ENCODE results near the gene KHDC4. TPM values are rescaled to one million over a fixed set of nuclear protein-coding genes. Genes with fewer than 3 reads are reported as not detected.

KHDC4 gene
- total and polyA plus RNA-seq, 9 donors = 24.5 to 38.0 (median 30.0) TPM

DNA sequence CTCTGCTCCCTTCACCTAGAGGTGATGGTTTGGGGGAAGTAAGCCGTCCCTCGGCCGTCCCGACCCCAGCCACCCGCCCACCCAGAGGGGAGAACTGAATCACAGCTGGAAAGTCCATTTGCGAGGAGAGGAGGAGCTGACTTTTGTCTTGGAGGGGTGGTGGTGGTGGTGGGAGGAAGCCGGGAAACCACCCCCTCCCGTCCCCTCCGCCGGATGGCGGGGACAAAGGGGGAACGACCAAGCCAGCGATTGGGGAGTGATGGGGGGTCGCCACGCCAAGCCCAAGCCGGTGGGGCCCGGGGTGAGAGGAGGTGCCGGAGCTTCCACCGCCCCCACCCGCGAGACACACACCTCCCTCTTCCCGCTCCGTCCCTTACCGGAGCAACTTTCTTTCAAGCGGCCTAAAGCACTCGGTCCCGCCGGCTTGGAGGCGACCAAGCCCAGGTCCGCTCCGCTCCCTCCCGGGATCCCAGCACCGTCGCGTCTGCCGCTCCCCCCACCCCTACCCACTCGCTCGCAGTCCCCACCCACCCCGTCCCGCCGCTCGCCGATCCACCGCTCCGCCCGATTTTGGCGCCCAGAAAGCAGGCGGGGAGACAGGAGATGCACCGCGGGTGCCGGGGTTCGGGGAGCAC, 43.6 kb upstream of the KHDC4 start:
- Histone ChIP-seq H3K27me3 (ENCODE audit: control insufficient read depth, insufficient read depth, low read length) (no peaks in the 10 kb centered on the region), H3K4me3 (ENCODE audit: low read length) (peak overlapping the region; percentile 93), H3K27ac (ENCODE audit: low read length) (peak overlapping the region; percentile 97), H3K36me3 (ENCODE audit: control insufficient read depth, insufficient read depth, low read length) (peaks cover 19% of the 10 kb centered on the region), H3K9me3 (replicated peaks; ENCODE audit: control insufficient read depth, low read depth, low read length) (no peaks in the 10 kb centered on the region), H3K4me1 (ENCODE audit: control insufficient read depth, insufficient read depth, low read length) (peaks cover 87% of the 10 kb centered on the region)
- WGBS (ENCODE audit: insufficient coverage) = 0% methylated on average over 35 of the region's 52 CpGs
- DNase-seq = peak; percentile 79

DNA sequence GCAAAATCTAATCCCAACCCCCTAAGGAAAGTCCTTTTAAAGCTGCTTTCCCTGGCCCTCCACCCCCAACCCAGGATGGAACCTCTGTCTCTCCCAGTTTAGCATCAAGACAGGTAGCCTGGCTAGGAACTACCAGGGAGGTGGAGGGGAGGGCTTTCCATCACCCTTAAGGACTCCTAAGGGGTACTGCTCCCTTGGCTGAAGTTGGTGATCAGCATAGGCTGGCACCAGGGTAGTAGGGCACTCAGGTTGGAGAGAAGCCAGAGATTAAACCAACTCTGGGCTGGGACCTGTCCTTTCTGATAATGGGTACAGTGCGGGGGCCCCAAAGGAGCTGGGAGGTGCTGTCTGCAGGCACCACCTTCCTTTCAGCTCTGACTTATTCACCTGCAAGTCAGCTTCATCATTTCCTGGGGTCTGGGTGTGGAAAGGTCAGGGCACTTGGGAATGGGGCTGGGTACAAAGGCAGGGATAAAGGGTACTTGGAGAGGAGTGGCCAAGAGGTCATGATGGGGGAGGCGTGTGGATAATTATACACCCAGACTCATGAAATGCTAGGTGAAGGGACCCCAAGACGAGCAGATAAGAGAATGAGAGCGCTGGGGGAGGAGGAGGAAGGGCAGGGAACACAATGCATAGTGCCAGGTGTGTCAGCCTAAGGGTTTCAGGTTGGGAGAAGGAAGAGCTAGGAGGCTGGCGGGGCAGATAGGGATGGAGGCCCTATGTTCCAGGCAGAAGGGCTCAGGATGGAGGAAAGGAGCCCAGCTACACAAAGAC, 42.9 kb upstream of the KHDC4 start:
- Histone ChIP-seq H3K4me3 (ENCODE audit: low read length) (peak overlapping the region; percentile 93), H3K9me3 (replicated peaks; ENCODE audit: control insufficient read depth, low read depth, low read length) (no peaks in the 10 kb centered on the region), H3K27ac (ENCODE audit: low read length) (peak overlapping the region; percentile 97), H3K27me3 (ENCODE audit: control insufficient read depth, insufficient read depth, low read length) (no peaks in the 10 kb centered on the region), H3K36me3 (ENCODE audit: control insufficient read depth, insufficient read depth, low read length) (peaks cover 25% of the 10 kb centered on the region), H3K4me1 (ENCODE audit: control insufficient read depth, insufficient read depth, low read length) (peaks cover 87% of the 10 kb centered on the region)
- peak; percentile 27 for DNase-seq
- 5% methylated on average over 4 of the region's 5 CpGs for WGBS (ENCODE audit: insufficient coverage)

DNA sequence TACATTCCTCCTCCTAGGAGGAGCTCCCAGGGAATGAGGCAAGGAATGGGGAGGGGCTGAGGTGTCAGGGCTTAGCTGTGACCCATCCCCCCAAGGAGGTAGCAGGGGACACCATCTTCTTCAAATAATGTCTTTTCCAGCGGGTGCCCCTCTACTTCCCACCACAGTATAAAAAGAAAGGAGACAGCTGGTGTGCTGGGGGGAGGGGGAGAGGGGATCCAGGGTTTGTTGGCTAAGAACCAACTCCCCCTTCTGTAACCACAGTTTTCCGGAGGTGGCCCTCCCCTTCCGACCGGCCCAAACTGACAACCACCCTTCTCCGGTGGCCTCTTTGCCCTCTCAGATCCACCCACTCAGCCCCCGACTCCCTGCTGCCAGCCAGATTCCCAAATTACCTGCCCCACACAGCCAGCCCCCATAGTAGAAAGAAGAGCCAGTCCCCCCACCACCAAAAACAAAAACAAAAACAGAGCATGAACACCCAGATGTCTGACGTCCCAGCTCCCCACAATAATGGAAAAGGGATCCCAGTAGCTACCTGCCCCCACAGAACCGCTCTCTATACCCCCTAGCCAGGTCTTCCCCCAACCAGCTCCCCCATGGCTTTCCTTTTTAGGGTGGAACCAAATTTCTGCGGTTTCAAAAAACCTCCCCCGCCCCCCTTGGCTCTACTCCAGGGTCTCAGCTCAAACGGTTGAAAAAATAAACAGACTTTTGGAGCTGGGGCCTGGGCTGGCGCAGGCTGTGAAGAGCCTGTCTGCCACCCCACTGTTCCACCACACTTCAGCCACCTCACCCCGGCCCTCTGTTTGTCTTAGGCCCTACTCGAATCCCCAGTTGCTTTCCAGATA, 42.1 kb upstream of the KHDC4 start:
- Histone ChIP-seq H3K9me3 (replicated peaks; ENCODE audit: control insufficient read depth, low read depth, low read length) (no peaks in the 10 kb centered on the region), H3K27me3 (ENCODE audit: control insufficient read depth, insufficient read depth, low read length) (no peaks in the 10 kb centered on the region), H3K27ac (ENCODE audit: low read length) (peak overlapping the region; percentile 97), H3K4me1 (ENCODE audit: control insufficient read depth, insufficient read depth, low read length) (peaks cover 87% of the 10 kb centered on the region), H3K36me3 (ENCODE audit: control insufficient read depth, insufficient read depth, low read length) (peaks cover 26% of the 10 kb centered on the region), H3K4me3 (ENCODE audit: low read length) (peak overlapping the region; percentile 93)
- DNase-seq = peak; percentile 87
- WGBS (ENCODE audit: insufficient coverage) = 2% methylated on average over 7 of the region's 14 CpGs

DNA sequence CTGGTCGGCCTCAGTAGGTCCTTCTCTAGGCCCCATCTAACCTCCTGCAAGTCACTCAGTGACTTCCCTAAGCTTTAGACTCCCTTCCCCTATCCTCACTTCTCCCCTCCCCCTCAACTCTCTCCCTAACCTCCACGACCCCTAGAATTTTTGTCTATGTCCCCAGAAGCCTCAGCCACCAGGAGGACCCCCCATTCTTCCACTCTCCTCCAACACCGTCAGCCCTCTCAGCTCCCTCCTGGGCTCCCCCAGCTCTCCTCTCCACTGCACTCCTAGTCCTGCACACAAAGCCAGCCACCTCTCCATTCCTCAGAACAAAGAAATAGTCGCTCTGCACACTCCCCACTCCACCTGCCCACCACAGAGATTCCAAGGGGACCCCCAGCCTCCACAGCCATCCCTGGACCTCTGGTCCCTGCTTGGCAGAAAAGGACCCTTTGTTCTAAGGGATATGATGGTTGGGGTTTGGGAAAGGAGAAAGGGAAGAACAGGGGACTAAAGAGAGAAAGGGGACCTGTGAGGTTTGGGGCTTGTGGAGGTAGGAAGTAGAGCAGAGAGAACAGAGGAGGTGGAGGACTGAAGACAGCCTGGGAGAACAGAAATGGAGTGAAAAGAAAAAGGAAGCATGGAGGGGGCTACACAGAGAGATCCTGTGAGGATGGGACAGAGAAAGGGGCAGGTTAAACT, 41.3 kb upstream of the KHDC4 start:
- no peak for DNase-seq
- H3K27me3 ChIP-seq (ENCODE audit: control insufficient read depth, insufficient read depth, low read length) = no peaks in the 10 kb centered on the region
- peaks cover 27% of the 10 kb centered on the region for H3K36me3 ChIP-seq (ENCODE audit: control insufficient read depth, insufficient read depth, low read length)
- peaks cover 87% of the 10 kb centered on the region for H3K4me1 ChIP-seq (ENCODE audit: control insufficient read depth, insufficient read depth, low read length)
- peak overlapping the region; percentile 97 for H3K27ac ChIP-seq (ENCODE audit: low read length)
- WGBS (ENCODE audit: insufficient coverage) = 11% methylated on average over 4 of the region's 4 CpGs
- H3K4me3 ChIP-seq (ENCODE audit: low read length) = peak overlapping the region; percentile 93
- H3K9me3 ChIP-seq (replicated peaks; ENCODE audit: control insufficient read depth, low read depth, low read length) = no peaks in the 10 kb centered on the region

DNA sequence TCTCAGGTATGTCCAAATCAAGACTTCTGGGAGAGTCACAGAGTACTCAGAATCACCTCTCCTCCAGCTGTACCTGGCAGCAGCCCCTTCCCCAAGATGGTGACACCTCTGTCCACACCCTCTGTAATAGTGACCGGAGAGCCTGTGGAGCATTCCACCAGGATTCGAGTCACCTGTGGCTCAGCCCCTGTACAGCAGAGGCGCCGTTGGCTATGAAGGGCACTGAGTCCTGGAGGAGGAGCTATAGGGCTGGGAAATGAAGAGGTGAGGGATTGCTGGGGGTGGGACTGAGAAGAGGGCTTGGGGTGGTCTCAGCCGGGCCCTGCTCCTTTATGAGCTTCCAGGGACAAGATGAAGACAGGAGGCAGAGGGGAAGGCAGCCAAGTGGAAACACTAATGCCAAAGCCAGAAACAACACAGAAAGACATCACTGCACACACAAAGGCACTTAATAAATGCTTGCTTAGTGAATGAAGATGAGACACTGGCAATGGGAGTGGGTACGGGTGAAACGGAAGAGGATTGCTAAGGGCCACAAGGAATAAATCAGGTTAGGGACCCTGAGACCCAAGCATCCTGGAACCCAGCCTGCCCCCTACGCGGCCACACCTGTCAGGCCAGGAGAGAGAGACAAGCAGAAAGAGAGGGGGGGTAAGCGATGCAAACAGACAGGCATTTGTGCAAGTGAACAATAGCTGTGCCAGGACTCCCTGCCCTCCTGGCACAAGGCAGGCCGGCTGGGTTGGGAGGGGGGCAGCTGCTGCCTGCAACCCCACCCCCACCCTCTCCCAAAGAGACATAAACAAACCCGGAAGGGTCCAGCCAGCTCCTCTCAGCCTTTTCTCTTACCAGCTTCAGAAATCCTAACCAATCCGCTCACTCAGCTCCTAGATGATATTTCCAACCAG, 40.2 kb upstream of the KHDC4 start:
- peak overlapping the region; percentile 93 for H3K4me3 ChIP-seq (ENCODE audit: low read length)
- no peaks in the 10 kb centered on the region for H3K9me3 ChIP-seq (replicated peaks; ENCODE audit: control insufficient read depth, low read depth, low read length)
- WGBS (ENCODE audit: insufficient coverage) = 31% methylated on average over 9 of the region's 13 CpGs
- peaks cover 87% of the 10 kb centered on the region for H3K4me1 ChIP-seq (ENCODE audit: control insufficient read depth, insufficient read depth, low read length)
- peaks cover 37% of the 10 kb centered on the region for H3K36me3 ChIP-seq (ENCODE audit: control insufficient read depth, insufficient read depth, low read length)
- DNase-seq = peak; percentile 78
- H3K27me3 ChIP-seq (ENCODE audit: control insufficient read depth, insufficient read depth, low read length) = no peaks in the 10 kb centered on the region
- peak overlapping the region; percentile 97 for H3K27ac ChIP-seq (ENCODE audit: low read length)

DNA sequence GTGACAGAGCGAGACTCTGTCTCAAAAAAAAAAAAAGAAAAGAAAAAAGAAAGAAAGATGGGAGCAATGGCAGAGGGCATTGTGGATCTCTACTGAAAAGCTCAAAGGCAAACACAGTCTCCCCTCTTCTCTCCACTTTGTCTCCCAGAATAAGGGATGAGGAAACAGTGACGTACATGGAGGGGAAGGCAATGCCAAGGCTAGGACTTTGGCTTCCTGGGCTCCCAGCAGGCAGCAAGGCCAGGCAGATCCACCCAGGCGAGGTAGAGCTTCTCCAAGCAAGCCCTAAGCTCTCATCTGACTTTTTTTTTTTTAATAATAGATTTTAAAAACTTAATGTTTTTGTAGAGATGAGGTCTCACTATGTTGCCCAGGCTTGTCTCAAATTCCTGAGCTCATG, 39.5 kb upstream of the KHDC4 start:
- H3K4me3 ChIP-seq (ENCODE audit: low read length) = no peak overlapping the region
- no peak for DNase-seq
- H3K36me3 ChIP-seq (ENCODE audit: control insufficient read depth, insufficient read depth, low read length) = peaks cover 44% of the 10 kb centered on the region
- peaks cover 87% of the 10 kb centered on the region for H3K4me1 ChIP-seq (ENCODE audit: control insufficient read depth, insufficient read depth, low read length)
- no peaks in the 10 kb centered on the region for H3K9me3 ChIP-seq (replicated peaks; ENCODE audit: control insufficient read depth, low read depth, low read length)
- no CpG with 5 or more reads among the region's 3 CpGs for WGBS (ENCODE audit: insufficient coverage)
- no peaks in the 10 kb centered on the region for H3K27me3 ChIP-seq (ENCODE audit: control insufficient read depth, insufficient read depth, low read length)
- peak overlapping the region; percentile 97 for H3K27ac ChIP-seq (ENCODE audit: low read length)

DNA sequence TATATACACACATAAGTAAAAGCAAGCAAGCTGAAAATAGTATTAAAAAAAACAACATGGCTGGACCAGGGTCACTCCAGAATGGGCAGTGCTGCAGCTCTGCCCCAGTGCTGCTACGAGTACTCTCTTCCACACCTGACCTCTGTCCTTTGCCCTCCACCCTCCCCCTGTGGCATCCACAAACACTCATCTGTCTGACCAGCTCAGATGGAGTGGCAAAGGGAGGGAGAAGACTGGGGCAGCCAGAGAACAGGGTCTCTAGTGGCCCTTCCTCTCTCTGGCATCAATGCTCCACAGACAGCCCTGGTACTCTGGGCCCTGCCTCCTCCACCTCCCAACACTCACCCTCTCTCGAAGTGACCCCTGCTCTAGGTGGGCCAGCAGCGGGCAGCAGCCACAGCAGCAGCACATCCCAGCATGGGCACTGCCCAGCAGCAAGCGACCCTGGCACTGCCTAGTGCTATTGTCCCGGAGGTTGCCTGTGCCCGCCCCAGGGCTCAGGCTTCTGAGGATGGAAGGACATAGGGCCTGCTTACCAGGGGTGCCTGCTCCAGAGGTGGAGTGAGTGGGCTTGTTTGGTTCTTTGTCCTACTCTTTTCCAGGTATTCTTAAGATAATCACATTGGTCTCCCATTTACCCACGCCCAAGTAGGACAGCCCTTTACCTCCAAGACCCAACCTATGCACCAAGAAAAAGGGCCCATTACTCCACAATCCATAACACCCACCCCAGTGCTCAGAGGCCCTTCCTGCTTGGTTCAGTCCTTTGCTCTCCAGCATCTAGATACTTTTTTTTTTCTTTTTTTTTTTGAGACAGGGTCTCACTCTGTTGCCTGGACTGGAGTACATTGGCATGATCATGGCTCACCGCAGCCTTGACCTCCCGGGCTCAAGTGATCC, 37.9 kb upstream of the KHDC4 start:
- Histone ChIP-seq H3K4me1 (ENCODE audit: control insufficient read depth, insufficient read depth, low read length) (peaks cover 99% of the 10 kb centered on the region), H3K36me3 (ENCODE audit: control insufficient read depth, insufficient read depth, low read length) (peaks cover 56% of the 10 kb centered on the region), H3K9me3 (replicated peaks; ENCODE audit: control insufficient read depth, low read depth, low read length) (no peaks in the 10 kb centered on the region), H3K4me3 (ENCODE audit: low read length) (no peak overlapping the region), H3K27ac (ENCODE audit: low read length) (peak overlapping the region; percentile 50), H3K27me3 (ENCODE audit: control insufficient read depth, insufficient read depth, low read length) (no peaks in the 10 kb centered on the region)
- WGBS (ENCODE audit: insufficient coverage) = 92% methylated on average over 5 of the region's 9 CpGs
- no peak for DNase-seq

DNA sequence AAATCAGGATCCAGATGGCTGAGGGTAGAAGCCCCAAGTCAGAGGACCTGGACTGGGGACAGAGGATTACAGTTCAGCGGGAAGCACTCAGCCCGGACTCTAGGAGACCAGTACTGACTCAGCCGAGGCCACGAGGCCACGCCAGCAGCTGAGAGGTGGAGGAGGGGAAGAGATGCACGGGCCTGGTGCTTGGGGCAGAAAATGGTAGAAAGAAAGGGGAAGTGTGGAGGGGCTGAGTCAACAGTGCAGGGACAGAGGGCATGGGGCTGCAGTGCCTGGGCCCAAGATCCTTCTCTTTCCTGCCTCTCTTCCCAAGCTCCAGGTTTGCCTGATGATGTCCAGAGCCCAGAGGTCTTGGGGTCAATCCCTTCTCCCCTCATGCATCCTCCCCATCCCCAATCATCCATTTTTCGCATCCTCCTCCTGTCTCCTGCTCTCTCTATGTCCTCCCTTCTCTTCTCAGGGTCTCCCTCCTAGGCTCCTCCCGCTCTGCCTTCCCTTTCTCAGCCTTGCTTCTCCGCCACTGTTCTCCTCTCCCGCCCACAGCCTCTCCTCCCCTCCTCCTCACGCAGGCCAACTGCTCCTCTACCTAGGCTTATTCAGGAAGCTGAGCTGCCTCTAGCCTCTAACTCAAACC, 36.4 kb upstream of the KHDC4 start:
- peaks cover 68% of the 10 kb centered on the region for H3K36me3 ChIP-seq (ENCODE audit: control insufficient read depth, insufficient read depth, low read length)

More for the DNA sequence above, 36.4 kb upstream of the KHDC4 start:
- Histone ChIP-seq H3K9me3 (replicated peaks; ENCODE audit: control insufficient read depth, low read depth, low read length) (no peaks in the 10 kb centered on the region), H3K27ac (ENCODE audit: low read length) (peak overlapping the region; percentile 90), H3K27me3 (ENCODE audit: control insufficient read depth, insufficient read depth, low read length) (no peaks in the 10 kb centered on the region), H3K4me1 (ENCODE audit: control insufficient read depth, insufficient read depth, low read length) (peaks cover 99% of the 10 kb centered on the region), H3K4me3 (ENCODE audit: low read length) (no peak overlapping the region)
- DNase-seq = peak; percentile 79
- 23% methylated on average over 10 of the region's 11 CpGs for WGBS (ENCODE audit: insufficient coverage)

Measured in muscle of leg (tissue), 11 donors.